GM18951 (cell line): ENCODE results near the gene RAB27B.

Source experiments
- POLR2A ChIP-seq: IDR thresholded peaks from 4 replicates; pipeline ENCODE4 v1.6.1; 2011; ENCODE audit warnings: mild to moderate bottlenecking; ENCODE audit not compliant: insufficient read length, insufficient read depth; ENCODE audit errors: extremely low read depth
- in situ Hi-C: fragments of 300-500 bp; cut with MboI; formaldehyde crosslinking; loops from one replicate; pipeline ENCODE4 v1.12.0; 2022; ENCODE audit warnings: low sequenced_read_pairs, mixed read lengths, inconsistent platforms; ENCODE audit not compliant: unreplicated experiment

RAB27B gene, protein sequence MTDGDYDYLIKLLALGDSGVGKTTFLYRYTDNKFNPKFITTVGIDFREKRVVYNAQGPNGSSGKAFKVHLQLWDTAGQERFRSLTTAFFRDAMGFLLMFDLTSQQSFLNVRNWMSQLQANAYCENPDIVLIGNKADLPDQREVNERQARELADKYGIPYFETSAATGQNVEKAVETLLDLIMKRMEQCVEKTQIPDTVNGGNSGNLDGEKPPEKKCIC

DNA sequence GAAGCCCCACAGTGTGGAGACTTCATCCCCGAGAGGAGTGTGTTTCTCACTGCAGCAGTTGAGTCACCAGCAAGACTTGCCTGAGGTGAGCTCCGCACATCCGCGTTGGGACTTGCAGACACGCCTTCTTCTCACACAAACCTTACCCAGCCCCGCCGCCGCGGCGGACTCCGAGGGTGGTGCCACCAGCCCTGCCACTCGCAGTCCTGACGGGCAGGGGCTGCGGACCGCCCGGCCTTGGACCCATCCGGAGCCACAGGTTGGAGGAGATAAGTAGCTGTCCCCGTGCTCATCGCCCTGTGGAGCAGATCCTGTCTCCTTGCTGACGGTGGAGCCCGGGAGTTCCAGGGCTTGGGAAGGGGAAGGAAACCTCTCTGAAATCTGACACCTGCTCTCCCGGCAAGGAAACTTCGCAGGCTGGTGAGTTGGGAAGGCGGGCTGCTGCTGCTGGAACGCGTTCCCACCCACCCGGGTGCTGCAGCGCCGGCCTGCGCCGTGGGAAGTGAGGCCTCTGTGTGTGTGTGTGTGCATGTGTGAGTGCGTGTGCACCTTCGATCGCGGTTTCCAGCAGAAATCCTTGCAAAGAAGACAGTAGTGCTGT lies at the start of gene RAB27B:
RAB27B (plus strand) TSS at position 197 of the 601 bp plus-strand sequence. CDS start 49,109 bp downstream, outside the sequence.
- no peak for TF ChIP-seq POLR2A
- in situ Hi-C loops: no loop called here

DNA sequence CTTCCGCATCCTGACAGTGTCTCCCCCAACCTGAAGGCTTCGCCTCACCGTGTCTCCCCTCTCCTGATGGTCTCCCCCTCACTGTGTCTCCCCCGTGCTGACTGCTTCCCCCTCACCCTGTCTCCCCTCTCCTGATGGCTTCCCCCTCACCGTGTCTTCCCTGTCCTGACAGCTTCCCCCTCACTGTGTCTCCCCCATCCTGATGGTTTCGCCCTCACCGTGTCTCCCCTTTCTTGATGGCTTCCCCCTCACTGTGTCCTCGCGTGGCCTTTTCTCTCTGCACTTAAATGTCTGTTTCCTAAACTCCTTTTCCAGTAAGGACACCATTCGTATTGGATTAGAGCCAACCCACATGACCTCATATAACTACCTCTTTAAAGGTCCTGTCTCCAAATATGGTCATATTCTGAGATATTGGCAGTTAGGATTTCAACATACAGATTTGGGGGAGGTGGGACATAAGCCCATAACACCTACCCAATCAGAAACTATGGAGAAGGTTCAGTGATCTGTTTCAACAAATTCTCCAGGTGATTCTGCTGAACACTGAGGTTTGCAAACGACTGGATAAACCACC lies 47.9 kb upstream of the RAB27B start:
- no peak for TF ChIP-seq POLR2A
- in situ Hi-C loops: no loop called here

DNA sequence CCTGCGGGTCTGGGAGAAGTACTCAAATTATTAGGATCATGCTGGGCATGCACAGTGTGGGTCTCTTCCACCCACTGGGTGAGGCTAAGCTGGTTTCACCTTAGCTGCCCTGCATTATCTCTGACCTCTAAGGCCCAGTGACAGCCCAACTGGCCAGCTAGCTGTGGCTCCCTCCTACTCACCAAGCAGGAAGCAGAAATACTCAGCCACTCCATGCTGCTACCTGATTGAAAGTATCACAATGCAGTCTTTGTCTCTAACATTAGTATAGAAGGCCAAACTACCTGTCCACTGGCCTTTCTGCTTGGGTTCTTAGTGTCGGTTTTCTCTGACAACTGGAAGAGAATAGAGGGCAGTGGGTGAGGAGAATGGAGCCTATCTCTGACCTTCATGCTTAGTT lies 47.3 kb upstream of the RAB27B start:
- in situ Hi-C loops: no loop called here
- no peak for TF ChIP-seq POLR2A

DNA sequence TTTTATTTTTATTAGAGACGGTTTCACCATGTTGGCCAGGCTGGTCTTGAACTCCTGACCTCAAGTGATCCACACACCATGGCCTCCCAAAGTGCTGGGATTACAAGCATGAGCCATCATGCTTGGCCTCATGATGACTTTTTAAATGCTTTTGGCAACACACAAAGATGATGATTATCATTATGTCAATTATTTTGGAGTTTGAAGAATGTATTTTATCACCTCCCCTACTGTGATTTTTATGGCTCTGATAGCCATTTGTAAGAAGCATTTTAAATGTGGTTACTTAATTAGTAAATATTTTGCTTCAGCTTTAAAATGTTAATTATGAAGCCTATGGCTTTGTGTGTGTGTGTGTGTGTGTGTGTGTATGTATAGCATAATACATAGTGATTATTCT lies 45.1 kb upstream of the RAB27B start:
- in situ Hi-C loops: no loop called here

DNA sequence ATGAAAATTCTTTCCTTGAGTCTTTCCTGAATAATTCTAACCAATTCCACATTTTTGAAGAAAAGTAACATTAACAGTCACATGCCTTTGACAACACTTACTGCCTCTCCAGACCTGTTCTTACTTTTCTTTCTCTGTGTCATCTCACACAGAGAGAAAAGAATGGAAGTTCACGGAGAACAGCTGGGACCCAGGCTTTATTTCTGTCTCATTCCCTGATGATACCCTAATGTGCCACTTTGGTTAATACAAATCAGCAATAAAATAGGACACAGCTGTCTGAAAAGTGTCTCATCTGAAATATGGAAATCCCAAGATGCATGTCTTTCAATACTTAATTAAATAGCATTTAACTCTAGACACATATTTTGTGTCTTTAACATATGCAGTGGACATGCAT lies 42.1 kb upstream of the RAB27B start:
- TF ChIP-seq POLR2A: no peak
- in situ Hi-C loops: no loop called here

More for the DNA sequence above, 45.1 kb upstream of the RAB27B start:
- TF ChIP-seq POLR2A: no peak

DNA sequence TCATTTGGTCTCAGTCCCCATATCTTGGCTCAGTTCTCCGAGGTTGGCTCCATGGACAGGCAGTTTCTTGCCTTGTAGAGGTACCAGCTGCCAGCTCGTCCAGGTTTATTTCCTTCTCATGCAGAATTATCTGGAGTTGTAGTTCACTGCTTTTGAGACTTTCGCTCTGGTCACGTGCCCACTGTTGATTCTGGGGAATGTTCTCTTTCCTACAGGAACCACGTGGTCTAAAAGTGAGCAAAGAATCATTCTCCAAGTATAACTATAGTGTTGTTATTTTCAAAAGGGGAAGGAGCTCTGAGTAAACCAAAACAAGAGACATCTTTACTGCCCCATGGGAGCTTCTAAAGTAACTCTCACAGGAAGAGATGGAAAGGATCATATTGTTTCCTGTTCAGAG lies 41.2 kb upstream of the RAB27B start:
- in situ Hi-C loops: no loop called here
- TF ChIP-seq POLR2A: no peak

DNA sequence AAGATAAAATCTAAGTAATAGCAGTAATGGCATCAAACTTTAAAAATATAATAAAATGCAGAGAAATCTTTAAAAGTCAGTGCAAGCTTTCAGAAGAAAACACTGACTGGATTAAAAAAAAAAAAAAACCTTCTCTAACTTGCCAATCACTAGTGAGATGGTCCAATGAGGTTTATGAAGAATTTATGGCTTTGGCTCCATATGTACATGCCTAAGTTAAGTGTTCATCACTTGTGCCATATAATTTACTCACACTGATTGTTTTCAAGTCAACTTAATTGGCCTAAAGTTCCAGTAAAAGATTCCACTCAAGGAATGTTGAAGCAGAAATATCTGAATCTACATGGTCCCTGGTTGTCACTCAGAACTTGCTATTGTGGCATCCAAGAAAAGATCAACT lies 40.7 kb upstream of the RAB27B start:
- TF ChIP-seq POLR2A: no peak
- in situ Hi-C loops: no loop called here

DNA sequence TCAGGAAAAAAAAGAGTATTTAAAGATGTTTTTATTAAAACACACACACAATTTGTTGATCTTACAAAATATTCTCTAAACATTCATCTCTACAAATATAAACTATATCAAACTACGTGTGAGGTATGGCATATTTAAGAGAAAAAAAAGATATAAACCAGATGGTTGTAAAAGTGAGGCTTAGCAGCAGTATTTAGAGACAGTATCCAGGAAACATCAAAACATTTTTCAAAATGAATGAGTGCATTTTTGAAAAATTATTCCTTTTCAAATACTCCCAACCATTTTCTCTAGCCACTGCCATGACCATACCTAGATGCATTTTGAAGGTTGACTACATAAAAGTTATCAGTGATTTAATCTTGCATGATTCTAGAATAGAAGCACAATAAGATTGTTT lies 38.2 kb upstream of the RAB27B start:
- TF ChIP-seq POLR2A: no peak
- in situ Hi-C loops: no loop called here

DNA sequence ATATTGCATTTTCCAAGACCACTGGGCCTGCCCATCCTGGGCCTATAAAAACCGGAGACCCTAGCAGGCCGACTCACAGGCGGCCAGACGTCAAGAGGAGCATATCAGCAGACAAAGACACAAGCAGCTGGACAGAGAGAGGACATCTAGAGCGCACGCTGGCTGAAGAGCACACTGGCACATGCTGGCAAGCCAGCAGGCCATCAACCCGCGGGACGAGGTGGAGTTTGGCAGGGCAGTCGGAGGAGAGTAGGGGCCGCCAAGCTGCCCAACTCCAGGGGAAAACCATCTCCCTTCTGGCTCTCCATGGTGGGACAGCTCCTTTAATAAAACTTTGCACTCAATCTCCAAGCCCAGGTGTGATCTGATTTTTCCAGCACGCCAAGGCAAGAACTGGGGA lies 36.6 kb upstream of the RAB27B start:
- no peak for TF ChIP-seq POLR2A
- in situ Hi-C loops: no loop called here

DNA sequence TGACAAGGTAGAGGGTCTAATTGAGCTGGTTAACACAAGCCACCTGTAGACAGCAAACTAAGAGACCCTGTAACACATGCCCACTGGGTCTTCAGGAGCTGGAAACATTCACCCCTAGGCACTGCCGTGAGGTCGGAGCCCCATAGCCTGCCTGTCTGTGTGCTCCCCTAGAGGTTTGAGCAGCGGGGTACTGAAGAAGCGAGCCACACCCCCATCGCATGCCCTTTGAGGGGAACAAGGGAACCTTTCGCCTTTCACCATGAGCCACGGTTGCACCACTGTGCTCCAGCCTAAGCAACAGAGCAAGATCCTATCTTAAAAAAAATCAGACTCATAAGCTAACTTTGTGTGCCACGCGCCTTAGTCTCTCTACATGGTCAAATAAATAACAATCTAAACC lies 36.2 kb upstream of the RAB27B start:
- no peak for TF ChIP-seq POLR2A
- in situ Hi-C loops: no loop called here

DNA sequence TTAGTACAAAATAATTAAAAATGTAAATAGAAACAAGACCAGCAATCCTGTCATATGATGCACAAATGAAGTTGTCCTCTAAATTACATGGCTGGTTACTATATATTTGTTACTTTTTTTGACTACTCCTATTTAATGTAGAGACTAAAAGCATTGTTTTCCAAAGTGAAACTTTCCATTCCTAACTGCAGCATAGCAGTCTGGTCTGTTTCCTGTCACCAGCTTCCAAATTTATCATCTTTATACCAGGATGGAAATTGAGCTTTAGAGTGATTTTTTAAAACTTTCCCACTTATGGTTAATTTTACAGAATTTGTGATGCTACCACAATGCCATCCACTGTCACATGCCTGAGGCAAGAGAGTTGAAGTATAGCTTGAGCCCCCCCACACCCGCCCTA lies 33.5 kb upstream of the RAB27B start:
- no peak for TF ChIP-seq POLR2A
- in situ Hi-C loops: no loop called here

DNA sequence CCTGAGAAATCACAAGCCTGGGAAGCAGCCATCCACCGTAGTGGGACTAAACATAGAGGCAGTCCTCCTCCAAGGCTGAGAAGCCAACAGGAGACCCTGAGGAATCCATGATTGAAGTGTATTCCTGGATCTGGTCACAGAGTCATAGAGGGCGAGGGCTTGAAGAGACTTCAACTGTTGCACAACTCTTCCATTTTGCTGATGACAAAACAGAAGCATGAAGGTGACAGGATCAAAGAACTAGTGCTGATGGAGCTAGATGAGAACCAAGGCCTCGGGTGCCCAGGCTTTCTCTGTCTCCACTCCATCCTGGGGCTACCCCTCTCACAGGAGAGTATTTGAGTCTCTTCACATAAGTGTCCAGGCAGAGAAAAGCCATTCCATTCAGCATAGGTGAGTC lies 30.1 kb upstream of the RAB27B start:
- in situ Hi-C loops: no loop called here

DNA sequence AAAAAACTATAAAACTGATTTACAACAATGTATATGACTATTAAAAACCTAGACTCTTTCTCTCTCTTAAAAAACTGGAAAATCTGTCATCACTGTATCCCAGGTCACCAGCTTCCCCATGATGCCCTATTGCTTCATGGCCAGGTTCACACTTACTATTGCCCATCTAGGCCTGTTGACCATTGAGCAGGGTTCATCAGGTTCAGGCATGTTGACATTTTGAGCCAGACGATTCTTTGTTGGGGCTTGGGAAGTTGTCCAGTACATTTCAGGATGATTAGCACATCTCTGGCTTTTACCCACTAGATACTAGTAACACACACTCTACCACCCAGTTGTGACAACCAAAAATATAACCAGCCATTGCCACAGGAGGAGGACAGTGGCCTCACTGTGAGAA lies 26.9 kb upstream of the RAB27B start:
- in situ Hi-C loops: no loop called here
- no peak for TF ChIP-seq POLR2A

More for the DNA sequence above, 30.1 kb upstream of the RAB27B start:
- no peak for TF ChIP-seq POLR2A

DNA sequence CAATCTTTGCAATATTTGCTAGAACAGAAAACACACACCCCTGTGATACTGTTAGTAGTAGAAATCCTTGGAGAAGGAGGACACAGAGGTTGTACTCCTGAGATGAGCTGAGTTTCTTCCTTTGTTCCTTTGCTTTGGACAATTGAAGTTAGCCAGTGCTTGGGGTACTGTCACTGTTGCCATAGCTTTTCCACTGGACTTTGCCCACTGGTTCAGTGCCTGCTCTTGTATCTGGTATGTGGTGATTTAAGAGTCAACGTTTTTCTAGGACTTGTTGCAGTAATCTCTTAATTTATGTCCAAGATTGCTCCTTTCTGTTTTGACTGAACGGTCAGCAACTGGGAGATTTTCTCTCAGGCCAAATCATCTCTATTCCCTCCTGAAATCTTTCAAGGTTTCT lies 26.1 kb upstream of the RAB27B start:
- TF ChIP-seq POLR2A: no peak
- in situ Hi-C loops: no loop called here

DNA sequence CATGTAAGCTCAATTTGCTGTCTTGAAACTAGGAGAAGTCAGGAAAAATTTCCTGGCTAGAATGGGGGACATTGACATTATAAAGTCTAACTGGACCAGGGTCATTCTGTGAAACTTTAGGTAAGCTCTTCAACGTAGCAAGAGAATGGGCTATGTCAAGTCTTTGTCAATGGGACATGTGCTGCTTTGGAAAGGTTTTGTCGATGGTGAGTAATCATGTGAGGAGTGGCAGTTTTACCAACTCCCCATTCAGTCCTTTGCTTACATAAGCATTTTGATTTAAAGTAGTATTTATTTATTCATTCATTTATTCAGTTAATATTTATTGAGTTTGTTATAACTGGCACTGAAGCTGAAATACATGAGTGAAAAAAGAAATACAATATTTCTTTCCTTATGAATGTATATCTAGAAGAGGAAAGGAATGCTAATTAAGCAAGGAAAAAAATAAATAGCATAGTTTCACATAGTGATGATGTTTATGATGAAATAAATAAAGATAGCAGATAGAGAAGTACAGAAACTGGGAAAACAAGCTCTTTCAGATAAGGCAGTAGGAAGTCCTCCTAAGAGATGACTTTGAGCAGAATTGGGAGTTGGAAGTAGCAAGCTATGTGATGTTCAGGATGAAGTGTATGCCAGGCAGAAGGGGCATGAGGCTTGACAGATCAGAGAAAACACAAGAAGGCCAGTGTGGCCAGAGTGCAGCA lies 25.4 kb upstream of the RAB27B start:
- TF ChIP-seq POLR2A: no peak
- in situ Hi-C loops: no loop called here
